ENCODE measurements around the gene SMYD3.

The SMYD3 gene

DNA sequence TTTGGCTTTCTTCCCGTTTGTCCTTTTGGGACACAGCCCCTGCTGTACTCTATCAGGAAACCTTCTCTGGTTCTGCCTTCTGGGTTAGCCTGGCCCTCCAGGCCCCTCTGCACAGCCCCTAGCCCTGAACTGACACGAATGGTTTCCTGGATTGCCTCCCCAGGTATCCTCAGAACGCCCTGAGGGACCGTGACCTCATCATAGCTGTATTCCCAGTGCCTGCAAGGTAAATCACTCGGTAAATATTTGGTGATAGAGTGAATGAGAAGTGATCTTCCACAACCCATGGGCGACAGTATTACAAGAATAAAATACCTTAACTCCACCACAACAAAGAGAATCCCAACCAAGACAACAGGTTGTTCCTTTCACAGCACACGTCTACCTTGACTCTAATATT is 637.2 kb downstream of the SMYD3 start:
- Histone ChIP-seq H3K36me3 (replicated peaks; ENCODE audit: insufficient read depth, low read length) (no peaks in the 10 kb centered on the region), H3K27me3 (replicated peaks; ENCODE audit: insufficient read depth, low read length) (no peaks in the 10 kb centered on the region), H3F3A (ENCODE audit: insufficient read depth, low read length) (no peaks in the 10 kb centered on the region), H3K9me2 (replicated peaks; ENCODE audit: insufficient read depth, low read length) (no peaks in the 10 kb centered on the region), H3K4me2 (ENCODE audit: low read depth, low read length) (no peak overlapping the region), H2AFZ (ENCODE audit: low read length) (no peak overlapping the region), H3K9ac (ENCODE audit: low read length) (no peak overlapping the region), H4K20me1 (ENCODE audit: insufficient read depth, low read length) (no peaks in the 10 kb centered on the region), H3K27ac (ENCODE audit: low read length) (no peak overlapping the region), H3K9me3 (replicated peaks; ENCODE audit: insufficient read depth, low read length) (no peaks in the 10 kb centered on the region), H3K4me1 (ENCODE audit: low read length) (no peaks in the 10 kb centered on the region), H3K79me2 (ENCODE audit: low read length) (no peaks in the 10 kb centered on the region), H3K4me3 (ENCODE audit: low read length) (no peak overlapping the region)
- DNase-seq: no peak
- TF ChIP-seq EZH2 (optimal IDR thresholded peaks at IDR 0.05; ENCODE audit: low read depth, low read length): no peak
- no peak for TF ChIP-seq EZH2phosphoT487 (IDR thresholded peaks at IDR 0.05; ENCODE audit: low read length)
- TF ChIP-seq, protein P1, sequence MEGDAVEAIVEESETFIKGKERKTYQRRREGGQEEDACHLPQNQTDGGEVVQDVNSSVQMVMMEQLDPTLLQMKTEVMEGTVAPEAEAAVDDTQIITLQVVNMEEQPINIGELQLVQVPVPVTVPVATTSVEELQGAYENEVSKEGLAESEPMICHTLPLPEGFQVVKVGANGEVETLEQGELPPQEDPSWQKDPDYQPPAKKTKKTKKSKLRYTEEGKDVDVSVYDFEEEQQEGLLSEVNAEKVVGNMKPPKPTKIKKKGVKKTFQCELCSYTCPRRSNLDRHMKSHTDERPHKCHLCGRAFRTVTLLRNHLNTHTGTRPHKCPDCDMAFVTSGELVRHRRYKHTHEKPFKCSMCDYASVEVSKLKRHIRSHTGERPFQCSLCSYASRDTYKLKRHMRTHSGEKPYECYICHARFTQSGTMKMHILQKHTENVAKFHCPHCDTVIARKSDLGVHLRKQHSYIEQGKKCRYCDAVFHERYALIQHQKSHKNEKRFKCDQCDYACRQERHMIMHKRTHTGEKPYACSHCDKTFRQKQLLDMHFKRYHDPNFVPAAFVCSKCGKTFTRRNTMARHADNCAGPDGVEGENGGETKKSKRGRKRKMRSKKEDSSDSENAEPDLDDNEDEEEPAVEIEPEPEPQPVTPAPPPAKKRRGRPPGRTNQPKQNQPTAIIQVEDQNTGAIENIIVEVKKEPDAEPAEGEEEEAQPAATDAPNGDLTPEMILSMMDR (IDR thresholded peaks at IDR 0.05; ENCODE audit: low read length): no peak

DNA sequence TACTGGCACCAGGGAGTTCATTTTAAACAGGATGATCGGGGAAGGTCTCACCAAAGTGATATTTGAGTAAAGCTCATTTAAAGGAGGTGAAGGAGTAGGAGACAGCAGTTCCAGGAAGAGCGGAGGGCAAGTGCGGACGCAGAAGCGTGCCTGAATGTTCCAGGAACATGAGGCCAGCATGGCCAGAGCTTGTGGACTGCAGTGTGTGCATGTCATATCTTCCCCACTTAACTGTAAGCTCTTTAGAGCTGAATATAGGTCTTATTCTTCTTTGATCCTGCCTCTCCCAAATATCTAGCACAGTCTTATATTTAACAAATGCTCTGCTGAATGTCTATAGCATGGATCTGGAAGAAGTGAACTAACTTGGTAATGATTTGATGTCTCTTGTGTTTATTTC is 639.3 kb downstream of the SMYD3 start:
- no peak for TF ChIP-seq EZH2 (optimal IDR thresholded peaks at IDR 0.05; ENCODE audit: low read depth, low read length)
- TF ChIP-seq, protein P1 (IDR thresholded peaks at IDR 0.05; ENCODE audit: low read length): no peak
- TF ChIP-seq EZH2phosphoT487 (IDR thresholded peaks at IDR 0.05; ENCODE audit: low read length): no peak
- no peak overlapping the region for H3K4me3 ChIP-seq (ENCODE audit: low read length)
- H3K4me1 ChIP-seq (ENCODE audit: low read length): no peaks in the 10 kb centered on the region
- H3K27ac ChIP-seq (ENCODE audit: low read length): no peak overlapping the region
- H3K9ac ChIP-seq (ENCODE audit: low read length): no peak overlapping the region
- H3K9me2 ChIP-seq (replicated peaks; ENCODE audit: insufficient read depth, low read length): no peaks in the 10 kb centered on the region
- no peak overlapping the region for H2AFZ ChIP-seq (ENCODE audit: low read length)
- H3K79me2 ChIP-seq (ENCODE audit: low read length): no peaks in the 10 kb centered on the region
- H3K4me2 ChIP-seq (ENCODE audit: low read depth, low read length): no peak overlapping the region
- H3K9me3 ChIP-seq (replicated peaks; ENCODE audit: insufficient read depth, low read length): no peaks in the 10 kb centered on the region
- no peaks in the 10 kb centered on the region for H3F3A ChIP-seq (ENCODE audit: insufficient read depth, low read length)
- no peaks in the 10 kb centered on the region for H3K27me3 ChIP-seq (replicated peaks; ENCODE audit: insufficient read depth, low read length)
- no peaks in the 10 kb centered on the region for H3K36me3 ChIP-seq (replicated peaks; ENCODE audit: insufficient read depth, low read length)
- no peak for DNase-seq
- no peaks in the 10 kb centered on the region for H4K20me1 ChIP-seq (ENCODE audit: insufficient read depth, low read length)

DNA sequence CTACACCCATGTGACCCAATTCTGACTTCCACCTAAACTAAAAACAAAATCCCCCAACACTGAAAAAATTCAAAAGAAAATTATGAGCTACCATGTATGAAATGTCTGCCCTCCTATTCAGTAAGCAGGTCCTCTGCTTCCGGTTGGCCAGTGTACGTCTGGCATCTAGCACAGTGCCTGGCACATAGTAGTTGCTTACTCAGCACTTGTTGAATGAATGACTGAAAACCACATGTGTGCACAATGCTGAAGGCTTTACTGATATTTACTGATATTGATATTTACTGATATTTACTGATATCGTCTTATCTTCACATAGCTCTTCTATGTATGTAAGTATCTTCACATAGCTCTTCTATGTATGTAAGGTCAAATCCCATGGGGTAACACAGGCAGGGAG is 642.2 kb downstream of the SMYD3 start:
- no peak overlapping the region for H3K4me2 ChIP-seq (ENCODE audit: low read depth, low read length)
- H3K27ac ChIP-seq (ENCODE audit: low read length): no peak overlapping the region
- H3K36me3 ChIP-seq (replicated peaks; ENCODE audit: insufficient read depth, low read length): no peaks in the 10 kb centered on the region
- DNase-seq: no peak
- H3F3A ChIP-seq (ENCODE audit: insufficient read depth, low read length): no peaks in the 10 kb centered on the region
- no peak overlapping the region for H3K9ac ChIP-seq (ENCODE audit: low read length)
- no peaks in the 10 kb centered on the region for H3K79me2 ChIP-seq (ENCODE audit: low read length)
- no peaks in the 10 kb centered on the region for H3K9me2 ChIP-seq (replicated peaks; ENCODE audit: insufficient read depth, low read length)
- H3K9me3 ChIP-seq (replicated peaks; ENCODE audit: insufficient read depth, low read length): no peaks in the 10 kb centered on the region
- H4K20me1 ChIP-seq (ENCODE audit: insufficient read depth, low read length): no peaks in the 10 kb centered on the region
- no peaks in the 10 kb centered on the region for H3K27me3 ChIP-seq (replicated peaks; ENCODE audit: insufficient read depth, low read length)
- no peak overlapping the region for H2AFZ ChIP-seq (ENCODE audit: low read length)
- H3K4me3 ChIP-seq (ENCODE audit: low read length): no peak overlapping the region
- TF ChIP-seq EZH2 (optimal IDR thresholded peaks at IDR 0.05; ENCODE audit: low read depth, low read length): no peak
- H3K4me1 ChIP-seq (ENCODE audit: low read length): no peaks in the 10 kb centered on the region

DNA sequence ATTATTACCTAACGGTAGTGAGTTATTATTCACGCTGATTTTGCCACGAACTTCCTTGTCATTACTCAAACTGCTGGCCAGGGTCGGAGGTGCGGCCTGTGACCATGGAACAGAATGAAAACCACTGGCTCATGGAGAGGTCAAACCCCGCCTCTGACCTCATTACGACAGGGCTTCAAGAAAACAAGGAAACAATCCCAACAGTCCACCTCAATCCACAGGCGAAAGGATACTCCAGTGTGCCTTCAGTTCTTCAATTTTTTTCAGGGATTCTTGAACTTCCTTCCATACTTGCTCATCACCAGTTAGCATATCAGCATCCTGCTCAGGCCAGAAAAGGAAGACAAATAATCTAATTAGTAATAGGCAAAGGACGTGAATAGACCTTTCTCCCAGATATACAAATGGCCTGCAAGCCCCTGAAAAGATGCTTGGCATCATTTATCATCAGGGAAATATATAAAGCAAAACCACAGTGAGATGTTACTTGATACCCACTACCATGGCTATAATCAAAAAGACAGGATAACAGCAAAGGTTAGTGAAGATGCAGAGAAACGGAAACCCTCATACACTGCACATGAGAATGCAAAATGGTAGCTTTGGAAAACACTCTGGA is 643.4 kb downstream of the SMYD3 start:
- Histone ChIP-seq H3K27me3 (replicated peaks; ENCODE audit: insufficient read depth, low read length) (no peaks in the 10 kb centered on the region), H3K4me1 (ENCODE audit: low read length) (no peaks in the 10 kb centered on the region)

More for the DNA sequence above, 643.4 kb downstream of the SMYD3 start:
- H3K9me2 ChIP-seq (replicated peaks; ENCODE audit: insufficient read depth, low read length): no peaks in the 10 kb centered on the region
- H3K36me3 ChIP-seq (replicated peaks; ENCODE audit: insufficient read depth, low read length): no peaks in the 10 kb centered on the region
- H3K4me3 ChIP-seq (ENCODE audit: low read length): no peak overlapping the region
- TF ChIP-seq, protein P1 (IDR thresholded peaks at IDR 0.05; ENCODE audit: low read length): no peak
- TF ChIP-seq EZH2 (optimal IDR thresholded peaks at IDR 0.05; ENCODE audit: low read depth, low read length) (no peak), EZH2phosphoT487 (IDR thresholded peaks at IDR 0.05; ENCODE audit: low read length) (no peak)
- H3K9me3 ChIP-seq (replicated peaks; ENCODE audit: insufficient read depth, low read length): no peaks in the 10 kb centered on the region
- H2AFZ ChIP-seq (ENCODE audit: low read length): no peak overlapping the region
- no peaks in the 10 kb centered on the region for H4K20me1 ChIP-seq (ENCODE audit: insufficient read depth, low read length)
- H3K4me2 ChIP-seq (ENCODE audit: low read depth, low read length): no peak overlapping the region
- H3K79me2 ChIP-seq (ENCODE audit: low read length): no peaks in the 10 kb centered on the region
- H3K9ac ChIP-seq (ENCODE audit: low read length): no peak overlapping the region
- no peaks in the 10 kb centered on the region for H3F3A ChIP-seq (ENCODE audit: insufficient read depth, low read length)
- DNase-seq: no peak
- no peak overlapping the region for H3K27ac ChIP-seq (ENCODE audit: low read length)
